ENCODE results near the gene GPS1. TPM values are rescaled to one million over a fixed set of nuclear protein-coding genes. Genes with fewer than 3 reads are reported as not detected.

The GPS1 gene
- total and polyA plus RNA-seq, 2 of the 4 experiments (the other 2 are of a cell fraction): 157 to 181 TPM

GRCh38 chr17:82050152-82050760 is 1.4 kb upstream of the GPS1 start:
- H3K27ac ChIP-seq (ENCODE audit: insufficient read depth, low read length): no peak overlapping the region
- H3K27me3 ChIP-seq (ENCODE audit: control insufficient read depth, insufficient read depth, low read length): no peaks in the 10 kb centered on the region
- peak overlapping the region; percentile 77 for H2AFZ ChIP-seq (replicated peaks; ENCODE audit: low read length, poor library complexity)
- H3K9ac ChIP-seq (ENCODE audit: low read depth, low read length): 0 out of 2 replicates have a peak overlapping the region, but pooled peaks have one; percentile 65
- H2BK20ac ChIP-seq (ENCODE audit: low read depth, low read length): no peak overlapping the region
- H2BK120ac ChIP-seq (ENCODE audit: low read depth, low read length): no peak overlapping the region
- peaks cover 7% of the 10 kb centered on the region for H3K9me1 ChIP-seq (ENCODE audit: insufficient read depth, low read length)
- 91% methylated on average over 23 of the region's 28 CpGs; no CpG with 5 or more reads in 1 of the 2 experiments for WGBS, 2 experiments (ENCODE audit: extremely low coverage in 2 of 2, insufficient read length in 1 of 2)
- peak overlapping the region; percentile 96 for H2AK5ac ChIP-seq (ENCODE audit: low read depth, low read length)
- H4K8ac ChIP-seq (ENCODE audit: low read depth in 2 of 2, low read length in 2 of 2): peak overlapping the region; percentile 71 to 91; a peak in 3 of 4 replicates
- peak overlapping the region; percentile 91; the same call in 1 of the 2 replicates for H3K4me2 ChIP-seq (ENCODE audit: low read depth, low read length)
- H3K4me1 ChIP-seq (ENCODE audit: control insufficient read depth, insufficient read depth, low read length): peaks cover 18% of the 10 kb centered on the region
- H4K20me1 ChIP-seq (ENCODE audit: insufficient read depth, low read length): peaks cover 7% of the 10 kb centered on the region
- peak overlapping the region; percentile 100 for H2AK9ac ChIP-seq (replicated peaks; ENCODE audit: low read depth, low read length, poor library complexity)
- BruUV-seq (replicated peaks): no TSS peak
- peak overlapping the region; percentile 81 for H4K5ac ChIP-seq (ENCODE audit: low read depth, low read length)
- intact Hi-C loops (cut with micrococcal nuclease) (no loop called here), dilution Hi-C loops (cut with HindIII; ENCODE audit: low sequenced_read_pairs, unreplicated experiment) (no loop called here), in situ Hi-C loops (cut with MboI; ENCODE audit: low sequenced_read_pairs) (no loop called here)
- peaks cover 14 to 41% of the 10 kb centered on the region in 2 experiments for H3K79me1 ChIP-seq (ENCODE audit: low read depth in 1 of 2, low read length in 2 of 2)
- no peak overlapping the region for H2BK15ac ChIP-seq (ENCODE audit: low read depth, low read length)
- peak overlapping the region; percentile 87 for H3K4ac ChIP-seq (ENCODE audit: low read depth, low read length)
- ATAC-seq (ENCODE audit: low read depth) (no peak), DNase-seq (no peak)
- TF ChIP-seq CTCF (conservative IDR thresholded peaks at IDR 0.05; ENCODE audit: low read depth, low read length) (no peak), RAD21 (IDR thresholded peaks at IDR 0.05; ENCODE audit: low read length) (no peak), MAFK (IDR thresholded peaks at IDR 0.05; ENCODE audit: low read depth, low read length) (no peak), POLR2A (IDR thresholded peaks at IDR 0.05; ENCODE audit: low read depth, low read length) (no peak), RCOR1 (IDR thresholded peaks at IDR 0.05; ENCODE audit: insufficient replicate concordance, low read length) (no peak), BHLHE40 (IDR thresholded peaks at IDR 0.05; ENCODE audit: low read depth, low read length) (no peak), SMC3 (IDR thresholded peaks at IDR 0.05; ENCODE audit: low read depth, low read length) (no peak), CEBPB (IDR thresholded peaks at IDR 0.05; ENCODE audit: low read depth, low read length) (no peak), RFX5 (IDR thresholded peaks at IDR 0.05; ENCODE audit: low read depth, low read length) (no peak), MXI1 (IDR thresholded peaks at IDR 0.05; ENCODE audit: borderline replicate concordance, low read depth, low read length) (no peak), FOS (IDR thresholded peaks at IDR 0.05; ENCODE audit: low read depth, low read length) (no peak), CHD1 (IDR thresholded peaks at IDR 0.05; ENCODE audit: low read depth, low read length) (no peak), ELK1 (IDR thresholded peaks at IDR 0.05; ENCODE audit: borderline replicate concordance, low read depth, low read length) (no peak), NFE2L2 (IDR thresholded peaks at IDR 0.05; ENCODE audit: low read depth, low read length) (no peak), MAZ (IDR thresholded peaks at IDR 0.05; ENCODE audit: borderline replicate concordance, low read depth, low read length) (no peak)
- H2BK5ac ChIP-seq (ENCODE audit: low read depth, low read length, poor library complexity, severe bottlenecking): peak overlapping the region; percentile 56
- 0 out of 2 replicates have a peak overlapping the region, but pooled peaks have one; percentile 23 for H4K91ac ChIP-seq (ENCODE audit: insufficient read depth, low read depth, low read length)
- H3K14ac ChIP-seq (replicated peaks; ENCODE audit: low read depth, low read length): no peak overlapping the region
- H3K9me3 ChIP-seq (ENCODE audit: control insufficient read depth, insufficient read depth, low read length): no peaks in the 10 kb centered on the region
- peaks cover 46% of the 10 kb centered on the region for H3K36me3 ChIP-seq (ENCODE audit: control insufficient read depth, insufficient read depth, low read length)
- no peak overlapping the region for H3K56ac ChIP-seq (ENCODE audit: extremely low read depth, insufficient read depth, low read length)
- peak overlapping the region; percentile 64 for H3K23ac ChIP-seq (ENCODE audit: low read depth, low read length)
- POLR2A ChIA-PET (ENCODE audit: unreplicated experiment): no interaction called here
- CTCF ChIA-PET: no interaction called here
- H3K18ac ChIP-seq (ENCODE audit: low read depth, low read length): no peak overlapping the region
- peak overlapping the region; percentile 99 for H3K4me3 ChIP-seq (ENCODE audit: insufficient read depth, low read depth, low read length)

All from IMR-90 (cell line).